Fibroblast of the aortic adventitia (primary cell): Measurements from ENCODE around the gene JDP2. TPM values are rescaled to one million over a fixed set of nuclear protein-coding genes. Genes with fewer than 3 reads are reported as not detected.

ENCODE experiments used
- DNase-seq: peaks from one replicate; pipeline ENCODE4 v3.0.0-alpha.2; 2010; ENCODE audit warnings: low read depth
- H3K4me3 ChIP-seq: 2 replicates; pipeline ENCODE4 v1.5.1; 2011; ENCODE audit warnings: low read depth, mild to moderate bottlenecking, control low read depth, low read length, moderate library complexity
- total RNA-seq: library from RNA; depleted of rRNA; stranded (reverse); fragments of >200 nt; gene quantifications from 2 replicates; pipeline ENCODE4 v1.2.3, GENCODE V29; 2012; ENCODE audit warnings: low replicate concordance
- TF ChIP-seq, protein P1 (sequence below): IDR thresholded peaks from 2 replicates; pipeline ENCODE4 v1.5.1; 2011; ENCODE audit warnings: mild to moderate bottlenecking, low read length, control low read depth, inconsistent platforms; ENCODE audit not compliant: insufficient read depth

JDP2 gene
- total RNA-seq, 1 donor: 80.1 TPM

- H3K4me3 ChIP-seq: no peak overlapping the region
- DNase-seq: no peak
- TF ChIP-seq, protein P1, sequence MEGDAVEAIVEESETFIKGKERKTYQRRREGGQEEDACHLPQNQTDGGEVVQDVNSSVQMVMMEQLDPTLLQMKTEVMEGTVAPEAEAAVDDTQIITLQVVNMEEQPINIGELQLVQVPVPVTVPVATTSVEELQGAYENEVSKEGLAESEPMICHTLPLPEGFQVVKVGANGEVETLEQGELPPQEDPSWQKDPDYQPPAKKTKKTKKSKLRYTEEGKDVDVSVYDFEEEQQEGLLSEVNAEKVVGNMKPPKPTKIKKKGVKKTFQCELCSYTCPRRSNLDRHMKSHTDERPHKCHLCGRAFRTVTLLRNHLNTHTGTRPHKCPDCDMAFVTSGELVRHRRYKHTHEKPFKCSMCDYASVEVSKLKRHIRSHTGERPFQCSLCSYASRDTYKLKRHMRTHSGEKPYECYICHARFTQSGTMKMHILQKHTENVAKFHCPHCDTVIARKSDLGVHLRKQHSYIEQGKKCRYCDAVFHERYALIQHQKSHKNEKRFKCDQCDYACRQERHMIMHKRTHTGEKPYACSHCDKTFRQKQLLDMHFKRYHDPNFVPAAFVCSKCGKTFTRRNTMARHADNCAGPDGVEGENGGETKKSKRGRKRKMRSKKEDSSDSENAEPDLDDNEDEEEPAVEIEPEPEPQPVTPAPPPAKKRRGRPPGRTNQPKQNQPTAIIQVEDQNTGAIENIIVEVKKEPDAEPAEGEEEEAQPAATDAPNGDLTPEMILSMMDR: no peak
Observed at GRCh38 chr14:75487155-75487671, 59.4 kb downstream of the JDP2 start.

DNA sequence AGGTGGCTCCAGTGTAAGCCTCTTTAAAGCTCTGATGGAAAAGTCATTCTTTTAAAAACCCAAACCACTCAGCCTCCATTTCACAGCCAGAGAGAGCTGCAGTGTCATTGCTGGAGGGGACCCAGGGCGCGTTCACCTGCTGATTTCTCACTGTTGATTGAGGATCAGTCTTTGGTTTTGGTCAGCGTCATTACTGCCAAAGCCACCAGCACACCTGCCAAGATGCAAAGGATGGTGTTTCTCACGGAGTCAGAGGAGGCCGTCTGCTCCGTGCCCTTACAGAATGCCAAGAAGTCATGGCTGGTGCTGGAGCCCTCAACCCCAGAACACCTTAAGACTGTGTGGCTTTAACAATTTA lies 61.6 kb downstream of the JDP2 start:
- DNase-seq: no peak
- H3K4me3 ChIP-seq: no peak overlapping the region

GRCh38 chr14:75491376-75491978 lies 63.7 kb downstream of the JDP2 start:
- no peak overlapping the region for H3K4me3 ChIP-seq
- no peak for DNase-seq
- TF ChIP-seq, protein P1: no peak

More for the DNA sequence above, 61.6 kb downstream of the JDP2 start:
- TF ChIP-seq, protein P1: no peak

GRCh38 chr14:75492832-75493591 lies 65.2 kb downstream of the JDP2 start:
- DNase-seq: no peak
- no peak overlapping the region for H3K4me3 ChIP-seq
- TF ChIP-seq, protein P1: no peak

DNA sequence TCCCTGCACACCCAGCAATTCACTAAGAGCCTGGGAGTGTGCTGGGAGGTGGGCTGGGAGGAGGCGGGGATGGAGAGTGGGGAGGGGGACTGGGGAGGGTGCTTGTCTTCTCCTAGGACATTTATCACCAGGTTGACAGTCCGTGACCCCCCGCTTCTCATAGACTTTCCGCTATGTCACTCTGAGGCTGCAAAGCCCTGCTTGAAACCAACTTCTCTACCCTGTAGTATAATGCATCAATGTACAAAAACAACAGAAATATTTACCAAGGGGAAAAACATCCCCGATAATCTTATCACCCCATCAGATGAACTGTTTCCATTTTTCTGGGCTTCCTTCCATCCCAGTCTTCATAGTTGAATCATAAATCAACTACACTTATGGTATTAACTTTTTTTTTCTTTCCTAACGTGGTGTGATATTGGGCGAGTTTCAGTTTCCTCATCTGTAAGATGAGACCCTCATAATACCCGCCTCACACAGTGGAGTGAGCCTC lies 65.8 kb downstream of the JDP2 start:
- H3K4me3 ChIP-seq: no peak overlapping the region
- TF ChIP-seq, protein P1: no peak
- DNase-seq: peak; percentile 13

DNA sequence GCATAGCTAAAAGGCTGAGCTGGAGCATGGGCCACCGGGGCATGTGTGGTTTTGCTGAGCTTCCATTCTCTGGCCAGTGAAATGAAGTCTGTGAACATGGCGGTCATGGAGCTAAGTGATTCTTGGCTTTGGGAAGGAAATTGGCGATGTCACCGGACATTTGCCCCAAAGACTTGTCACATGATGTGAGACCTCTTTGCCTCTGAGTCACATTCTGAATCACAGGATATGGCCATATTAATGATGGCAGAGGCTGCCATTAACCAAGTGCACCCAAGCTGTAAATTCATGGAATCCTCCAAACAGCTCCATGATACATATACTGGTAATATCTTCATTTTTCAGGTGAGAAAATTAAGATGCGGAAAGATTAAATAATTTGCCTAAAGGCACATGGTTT lies 67.1 kb downstream of the JDP2 start:
- H3K4me3 ChIP-seq: no peak overlapping the region
- TF ChIP-seq, protein P1: no peak
- no peak for DNase-seq
